Small intestine (tissue), 16 donors: ENCODE measurements around the gene PCNX3. TPM values are rescaled to one million over a fixed set of nuclear protein-coding genes. Genes with fewer than 3 reads are reported as not detected.
A peak's percentile ranks its signal among the peaks of the same experiment; 100 is the strongest.

Experiments
- DNase-seq, 2 donors: peaks; one replicate each; pipeline versions ENCODE4 v3.0.0 to v3.0.0-alpha.2; 2013
- FAIRE-seq: peaks from 2 replicates; lab custom pipeline; 2012; peaks lifted over from hg19 to GRCh38; lab: Jason Lieb, UNC
- H3K27ac ChIP-seq, 3 donors: one replicate each; pipeline ENCODE4 v1.5.1; 2013; ENCODE audit warnings: low read length in 2 of 3, mild to moderate bottlenecking in 2 of 3, control low read depth in 1 of 3, inconsistent platforms in 1 of 3, low read depth in 1 of 3, moderate library complexity in 1 of 3
- H3K27me3 ChIP-seq, 3 donors: one replicate each; pipeline ENCODE4 v1.6.1; 2013; ENCODE audit warnings: low read length in 3 of 3, inconsistent platforms in 1 of 3; ENCODE audit not compliant: control insufficient read depth in 3 of 3, insufficient read depth in 3 of 3
- H3K36me3 ChIP-seq, 3 donors: one replicate each; pipeline ENCODE4 v1.6.1; 2013; ENCODE audit warnings: low read length in 3 of 3, inconsistent platforms in 1 of 3, low read depth in 1 of 3, mild to moderate bottlenecking in 1 of 3, moderate library complexity in 1 of 3; ENCODE audit not compliant: control insufficient read depth in 3 of 3, insufficient read depth in 2 of 3
- H3K4me1 ChIP-seq, 3 donors: one replicate each; pipeline ENCODE4 v1.6.1; 2013; ENCODE audit warnings: low read length in 2 of 3, inconsistent platforms in 1 of 3, low read depth in 1 of 3, mild to moderate bottlenecking in 1 of 3, moderate library complexity in 1 of 3; ENCODE audit not compliant: control insufficient read depth in 3 of 3, insufficient read depth in 2 of 3
- H3K4me3 ChIP-seq, 3 donors: one replicate each; pipeline ENCODE4 v1.5.1; 2013; ENCODE audit warnings: low read length in 3 of 3, control low read depth in 1 of 3, inconsistent platforms in 1 of 3, low read depth in 1 of 3, mild to moderate bottlenecking in 1 of 3, moderate library complexity in 1 of 3
- H3K9me3 ChIP-seq, 2 donors: one replicate each; pipeline ENCODE4 v1.6.1; 2013; ENCODE audit warnings: low read depth in 1 of 2, low read length in 1 of 2; ENCODE audit not compliant: control insufficient read depth in 2 of 2, insufficient read depth in 1 of 2
- WGBS, 3 donors: extraction: QIAGEN DNeasy Blood & Tissue Kit; methylation state at CpG; one replicate each; pipeline ENCODE4 v1.1.7; 2013; 5-methylcytosine and 5-hydroxymethylcytosine counted together
- long read RNA-seq, 10 donors: transcript quantifications; one replicate each; lab custom pipeline, GENCODE V29; 2026
- polyA plus RNA-seq, 4 donors: library from polyadenylated mRNA; stranded (reverse) in 3 of 4; unstranded in 1 of 4; fragments of 200-250 nt in 3 of 4; fragments of 120-200 nt in 1 of 4; gene quantifications; one replicate each; pipeline versions ENCODE4 v1.2.1 to v1.2.3, GENCODE V29; 2013
- donor health status: healthy with polysubstance abuse.
- donor health status: control.
- donor health status: control.
- donor health status: Bipolar disorder and iron deficiency.
- donor health status: healthy.

Gene PCNX3
- polyA plus RNA-seq = 10 to 100 TPM; 12.7 to 27.5 (median 22.1) TPM
- long read RNA-seq, donor 1, partial matches to known transcripts = 20 of 20 reads
- long read RNA-seq, donor 1, other reads (novel, unspliced or antisense) = 0 of 20 reads
- long read RNA-seq, donor 2 = 0 reads
- long read RNA-seq, donor 3, partial matches to known transcripts = 7 of 7 reads
- long read RNA-seq, donor 3, other reads (novel, unspliced or antisense) = 0 of 7 reads
- long read RNA-seq, donor 4 = 0 reads
- long read RNA-seq, donor 5 = 0 reads
- long read RNA-seq, donor 6 = 0 reads
- long read RNA-seq, donor 7 = 0 reads
- long read RNA-seq, donor 8 = 0 reads
- long read RNA-seq, donor 9 = 0 reads
- long read RNA-seq, donor 10 = 0 reads

DNA sequence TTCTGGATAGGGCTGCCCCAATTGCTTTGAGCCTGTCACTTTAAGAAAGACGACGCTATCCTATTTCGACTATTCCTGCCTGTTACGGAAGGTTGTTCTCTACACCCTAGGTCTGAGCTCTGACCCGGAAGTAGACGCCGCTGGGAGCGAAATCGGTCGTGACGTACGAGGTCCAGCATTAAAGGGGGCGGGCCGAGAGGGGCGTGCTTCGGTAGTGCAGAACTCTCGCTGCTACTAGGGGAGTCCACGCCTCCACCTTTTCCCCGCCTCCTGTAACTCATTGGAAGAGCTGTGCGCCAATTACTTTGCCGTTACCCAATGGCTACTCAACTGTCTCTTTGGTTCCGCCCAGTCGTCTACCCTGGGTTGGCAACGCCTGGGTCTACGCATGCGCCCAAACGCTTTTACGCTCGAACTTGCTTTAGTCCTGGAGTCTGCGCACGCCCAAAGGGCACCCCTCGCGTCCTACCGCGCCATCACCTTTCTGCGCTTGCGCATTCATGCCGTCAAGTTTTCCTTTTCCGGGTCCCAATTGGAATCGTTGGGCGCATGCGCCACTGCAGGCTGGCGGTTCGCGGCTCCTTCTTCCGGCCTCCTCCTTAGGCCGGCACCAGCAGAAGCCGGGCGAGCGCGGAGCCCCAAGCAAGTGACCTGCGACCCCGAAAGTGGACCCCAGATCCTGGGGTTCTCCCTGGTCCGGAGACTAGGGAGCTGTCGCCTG, at the start of gene PCNX3:
PCNX3 (plus strand) TSS at position 548 of the 721 bp plus-strand sequence. CDS start 536 bp downstream, outside the sequence.
- H3K27me3 ChIP-seq = no peaks in the 10 kb centered on the region
- no peaks in the 10 kb centered on the region for H3K9me3 ChIP-seq
- peak within 1 kb of the TSS; percentile 91 to 98 (median 95) for H3K4me3 ChIP-seq
- peak; percentile 100 for DNase-seq
- FAIRE-seq = peak; percentile 91
- peaks cover 3 to 37% (median 14%) of the 10 kb centered on the region in 3 donors for H3K4me1 ChIP-seq
- H3K27ac ChIP-seq = peak within 1 kb of the TSS; percentile 80 to 98 (median 95)
- H3K36me3 ChIP-seq = peaks cover 12 to 65% (median 13%) of the 10 kb centered on the region in 3 donors
- 0% methylated on average over 55 of the region's 55 CpGs for WGBS, 3 donors

GRCh38 chr11:65569164-65569972, 46.2 kb upstream of the PCNX3 start:
- Histone ChIP-seq H3K4me3 (peak overlapping the region; percentile 43 to 86 (median 81)), H3K36me3 (peaks cover 0 to 34% (median 0%) of the 10 kb centered on the region in 3 donors), H3K4me1 (peaks cover 0 to 34% (median 2%) of the 10 kb centered on the region in 3 donors), H3K27me3 (no peaks in the 10 kb centered on the region), H3K9me3 (no peaks in the 10 kb centered on the region), H3K27ac (peak overlapping the region; percentile 93 to 97 (median 93))
- no peak for FAIRE-seq
- DNase-seq = no peak
- 3 to 6% (median 4%) methylated on average over 28 of the region's 28 CpGs for WGBS, 3 donors

DNA sequence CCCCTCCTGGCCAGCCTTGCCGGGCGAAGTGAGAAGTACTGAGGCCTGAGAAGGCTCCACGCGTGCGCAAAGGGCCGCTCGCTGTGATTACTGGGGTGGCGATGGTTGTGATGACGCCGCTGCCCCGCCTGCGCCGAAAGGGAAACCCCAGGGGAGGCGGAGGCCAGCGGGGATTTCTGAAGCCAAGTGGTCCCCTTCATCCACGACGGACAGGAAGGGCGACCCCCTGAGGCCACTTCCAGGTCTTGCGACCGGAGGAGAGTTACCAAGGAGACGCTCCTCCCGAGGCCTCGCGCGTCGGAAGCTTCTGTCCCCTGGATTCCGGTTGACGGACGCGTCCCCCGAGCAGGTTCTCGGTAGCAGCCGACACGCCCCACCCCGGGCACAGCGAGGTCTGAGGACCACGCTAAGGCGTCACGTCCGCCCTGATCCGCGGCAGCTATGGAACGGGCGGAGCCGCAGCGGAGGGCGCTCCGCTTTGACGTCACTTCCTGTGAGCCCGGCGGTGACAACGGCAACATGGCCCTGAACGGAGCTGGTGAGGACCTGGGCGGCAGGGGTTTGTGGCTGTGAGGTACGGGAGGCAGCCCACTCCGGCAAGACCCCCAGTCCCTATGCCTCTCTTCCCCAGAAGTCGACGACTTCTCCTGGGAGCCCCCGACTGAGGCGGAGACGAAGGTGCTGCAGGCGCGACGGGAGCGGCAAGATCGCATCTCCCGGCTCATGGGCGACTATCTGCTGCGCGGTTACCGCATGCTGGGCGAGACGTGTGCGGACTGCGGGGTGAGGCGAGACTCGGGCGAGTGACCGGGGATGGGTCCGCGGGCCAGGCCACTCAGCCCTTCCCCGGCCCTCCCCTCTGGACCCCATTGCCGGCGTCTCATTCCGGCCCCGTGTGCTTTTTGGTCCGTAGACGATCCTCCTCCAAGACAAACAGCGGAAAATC, 45.3 kb upstream of the PCNX3 start, which contains the start of gene ZNRD2:
ZNRD2 (plus strand) TSS at position 505 of the 946 bp plus-strand sequence; CDS start at position 520, 15 bp downstream.
- Histone ChIP-seq H3K4me3 (peak within 1 kb of the TSS; percentile 48 to 86 (median 81)), H3K9me3 (no peaks in the 10 kb centered on the region), H3K27ac (peak within 1 kb of the TSS; percentile 93 to 97 (median 93)), H3K27me3 (no peaks in the 10 kb centered on the region), H3K4me1 (peaks cover 0 to 41% (median 2%) of the 10 kb centered on the region in 3 donors), H3K36me3 (peaks cover 0 to 34% (median 0%) of the 10 kb centered on the region in 3 donors)
- DNase-seq (peak; percentile 97 to 99), FAIRE-seq (no peak)
- WGBS, 3 donors = 0% methylated on average over 88 to 89 of the region's 89 CpGs

DNA sequence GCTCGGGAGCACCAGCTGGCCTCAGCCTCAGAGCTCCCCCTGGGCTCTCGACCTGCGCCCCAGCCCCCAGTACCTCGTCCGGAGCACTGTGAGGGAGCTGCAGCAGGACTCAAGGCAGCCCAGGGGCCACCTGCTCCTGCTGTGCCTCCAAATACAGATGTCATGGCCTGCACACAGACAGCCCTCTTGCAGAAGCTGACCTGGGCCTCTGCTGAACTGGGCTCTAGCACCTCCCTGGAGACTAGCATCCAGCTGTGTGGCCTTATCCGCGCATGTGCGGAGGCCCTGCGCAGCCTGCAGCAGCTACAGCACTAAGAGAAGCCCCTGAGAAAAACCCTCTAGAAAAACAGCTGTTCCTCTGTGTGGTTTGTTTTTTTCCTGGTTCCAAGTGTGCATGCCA, 44.2 kb upstream of the PCNX3 start:
- peaks cover 0 to 33% (median 0%) of the 10 kb centered on the region in 3 donors for H3K36me3 ChIP-seq
- WGBS, 3 donors = 72 to 85% (median 83%) methylated on average over 9 of the region's 9 CpGs
- DNase-seq (no peak), FAIRE-seq (no peak)
- peaks cover 0 to 48% (median 0%) of the 10 kb centered on the region in 3 donors for H3K4me1 ChIP-seq
- peak overlapping the region in 2 of 3 donors; percentile 81 to 86 for H3K4me3 ChIP-seq
- no peaks in the 10 kb centered on the region for H3K9me3 ChIP-seq
- H3K27me3 ChIP-seq = no peaks in the 10 kb centered on the region
- H3K27ac ChIP-seq = peak overlapping the region in 1 of 3 donors; percentile 97

DNA sequence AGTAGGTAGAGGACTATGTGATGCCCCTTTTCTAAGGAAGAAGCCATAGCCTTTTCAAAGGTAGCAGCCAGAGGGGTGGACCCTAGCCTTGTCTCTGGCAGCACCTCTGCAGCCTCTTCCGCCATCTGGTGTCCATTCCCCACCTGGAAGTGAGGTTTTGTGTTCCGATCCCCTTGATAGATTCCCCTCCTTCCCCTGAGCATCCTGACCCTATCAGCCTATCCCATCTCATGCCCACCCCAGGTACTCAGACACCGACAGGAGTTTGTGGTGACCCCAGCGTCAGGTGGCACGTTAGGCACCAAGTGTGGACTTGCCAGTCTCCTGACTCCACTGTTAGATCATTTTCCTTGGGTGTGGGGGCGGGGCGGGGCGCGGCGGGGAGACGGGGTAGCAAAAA, 43.6 kb upstream of the PCNX3 start:
- peaks cover 0 to 53% (median 2%) of the 10 kb centered on the region in 3 donors for H3K4me1 ChIP-seq
- no peaks in the 10 kb centered on the region for H3K9me3 ChIP-seq
- DNase-seq (peak in 1 of 2 donors; percentile 51), FAIRE-seq (no peak)
- H3K27ac ChIP-seq = peak overlapping the region; percentile 29 to 97 (median 75)
- H3K27me3 ChIP-seq = no peaks in the 10 kb centered on the region
- 5 to 9% (median 7%) methylated on average over 6 to 11 of the region's 11 CpGs for WGBS, 3 donors
- H3K4me3 ChIP-seq = peak overlapping the region; percentile 14 to 94 (median 71)
- peaks cover 0 to 28% (median 0%) of the 10 kb centered on the region in 3 donors for H3K36me3 ChIP-seq

- FAIRE-seq (no peak), DNase-seq (peak; percentile 91 to 94)
- peaks cover 0 to 26% (median 0%) of the 10 kb centered on the region in 3 donors for H3K36me3 ChIP-seq
- no peaks in the 10 kb centered on the region for H3K9me3 ChIP-seq
- no peaks in the 10 kb centered on the region for H3K27me3 ChIP-seq
- H3K4me1 ChIP-seq = peaks cover 2 to 58% (median 3%) of the 10 kb centered on the region in 3 donors
- peak within 1 kb of the TSS; percentile 29 to 97 (median 75) for H3K27ac ChIP-seq
- WGBS, 3 donors = 0 to 1% (median 1%) methylated on average over 52 to 86 of the region's 86 CpGs
- H3K4me3 ChIP-seq = peak within 1 kb of the TSS; percentile 71 to 94 (median 86)
Observed at GRCh38 chr11:65572356-65573051, 43.1 kb upstream of the PCNX3 start, which contains the start of gene FAM89B. FAM89B (plus strand) TSS chr11:65572538; CDS start chr11:65572670, 132 bp downstream.
